IMR-90 (cell line): ENCODE measurements around the gene NAPG. TPM values are rescaled to one million over a fixed set of nuclear protein-coding genes. Genes with fewer than 3 reads are reported as not detected.

Source experiments
- ATAC-seq: fragments of 200-7000 bp; cut with Tn5 transposase; 2 replicates; pipeline ENCODE4 v1.9.1; 2020; ENCODE audit warnings: low read depth, mild to moderate bottlenecking, moderate library complexity
- BruUV-seq: library from RNA; stranded (reverse); fragments of 400-500 nt; replicated peaks from 2 replicates; lab custom pipeline; 2021; lab: Mats Ljungman, UMichigan
- CTCF ChIA-PET: fragments of 300-600 bp; formaldehyde crosslinking; extraction: SDS; loops from one replicate; lab custom pipeline; 2021; ENCODE audit warnings: antibody characterized with exemption; lab: Yijun Ruan, JAX
- POLR2A ChIA-PET: fragments of 300-600 bp; sonication (Branson Sonifier 250); formaldehyde crosslinking; loops from one replicate; lab custom pipeline; 2022; ENCODE audit warnings: antibody characterized with exemption; ENCODE audit not compliant: unreplicated experiment; lab: Charles Lee
- DNase-seq: peaks from one replicate; pipeline ENCODE4 v3.0.0; 2013
- H2AFZ ChIP-seq: replicated peaks from 2 replicates; pipeline ENCODE3; 2013; ENCODE audit warnings: low read length, mild to moderate bottlenecking; ENCODE audit not compliant: poor library complexity
- H2AK5ac ChIP-seq: 2 replicates; pipeline ENCODE4 v1.6.1; 2013; ENCODE audit warnings: low read depth, low read length, inconsistent platforms
- H2AK9ac ChIP-seq: replicated peaks from 2 replicates; pipeline ENCODE3; 2013; ENCODE audit warnings: mild to moderate bottlenecking, low read depth, low read length, moderate library complexity; ENCODE audit not compliant: poor library complexity
- H2BK120ac ChIP-seq: 2 replicates; pipeline ENCODE4 v1.6.1; 2013; ENCODE audit warnings: low read depth, low read length, inconsistent platforms
- H2BK15ac ChIP-seq: 3 replicates; pipeline ENCODE4 v1.6.1; 2013; ENCODE audit warnings: low read depth, low read length, inconsistent platforms
- H2BK20ac ChIP-seq: 2 replicates; pipeline ENCODE4 v1.6.1; 2013; ENCODE audit warnings: low read depth, mild to moderate bottlenecking, inconsistent platforms, low read length, moderate library complexity
- H2BK5ac ChIP-seq: 2 replicates; pipeline ENCODE4 v1.6.1; 2013; ENCODE audit warnings: mild to moderate bottlenecking, low read depth, low read length, inconsistent platforms; ENCODE audit not compliant: poor library complexity, severe bottlenecking
- H3K14ac ChIP-seq: replicated peaks from 2 replicates; pipeline ENCODE4 v1.6.1; 2013; ENCODE audit warnings: low read depth, low read length, inconsistent platforms
- H3K18ac ChIP-seq: 2 replicates; pipeline ENCODE4 v1.6.1; 2013; ENCODE audit warnings: low read depth, low read length, control low read depth
- H3K23ac ChIP-seq: 2 replicates; pipeline ENCODE4 v1.6.1; 2013; ENCODE audit warnings: low read depth, low read length, inconsistent platforms
- H3K27ac ChIP-seq: 2 replicates; pipeline ENCODE4 v1.5.1; 2013; ENCODE audit warnings: mild to moderate bottlenecking, control low read depth, low read length; ENCODE audit not compliant: insufficient read depth
- H3K27me3 ChIP-seq: 2 replicates; pipeline ENCODE4 v1.6.1; 2013; ENCODE audit warnings: low read length; ENCODE audit not compliant: control insufficient read depth, insufficient read depth
- H3K36me3 ChIP-seq: 2 replicates; pipeline ENCODE4 v1.6.1; 2013; ENCODE audit warnings: low read length, mixed read lengths; ENCODE audit not compliant: control insufficient read depth, insufficient read depth
- H3K4ac ChIP-seq: 2 replicates; pipeline ENCODE4 v1.6.1; 2013; ENCODE audit warnings: low read depth, low read length, inconsistent platforms
- H3K4me1 ChIP-seq: 2 replicates; pipeline ENCODE4 v1.6.1; 2013; ENCODE audit warnings: low read length, mixed read lengths; ENCODE audit not compliant: control insufficient read depth, insufficient read depth
- H3K4me2 ChIP-seq: 2 replicates; pipeline ENCODE4 v1.6.1; 2013; ENCODE audit warnings: low read depth, mild to moderate bottlenecking, control low read depth, low read length, moderate library complexity
- H3K4me3 ChIP-seq: 2 replicates; pipeline ENCODE4 v1.5.1; 2013; ENCODE audit warnings: low read depth, mild to moderate bottlenecking, control low read depth, low read length, moderate library complexity; ENCODE audit not compliant: insufficient read depth
- H3K56ac ChIP-seq: 2 replicates; pipeline ENCODE4 v1.6.1; 2013; ENCODE audit warnings: low read length, inconsistent platforms; ENCODE audit not compliant: insufficient read depth; ENCODE audit errors: extremely low read depth
- H3K79me1 ChIP-seq, 2 experiments: 2 replicates each; pipeline ENCODE4 v1.6.1; 2013; ENCODE audit warnings: low read length in 2 of 2, inconsistent platforms in 1 of 2, low read depth in 1 of 2
- H3K9ac ChIP-seq: 2 replicates; pipeline ENCODE4 v1.6.1; 2013; ENCODE audit warnings: low read depth, low read length, control low read depth
- H3K9me1 ChIP-seq: 2 replicates; pipeline ENCODE4 v1.6.1; 2013; ENCODE audit warnings: low read length, inconsistent platforms; ENCODE audit not compliant: insufficient read depth
- H3K9me3 ChIP-seq: 2 replicates; pipeline ENCODE4 v1.6.1; 2013; ENCODE audit warnings: low read length; ENCODE audit not compliant: control insufficient read depth, insufficient read depth
- H4K20me1 ChIP-seq: 2 replicates; pipeline ENCODE4 v1.6.1; 2013; ENCODE audit warnings: low read length, inconsistent platforms; ENCODE audit not compliant: insufficient read depth
- H4K5ac ChIP-seq: 2 replicates; pipeline ENCODE4 v1.6.1; 2013; ENCODE audit warnings: mild to moderate bottlenecking, low read depth, low read length, control low read depth
- H4K8ac ChIP-seq, 2 experiments: 2 replicates each; pipeline ENCODE4 v1.6.1; 2013; ENCODE audit warnings: low read depth in 2 of 2, low read length in 2 of 2, control low read depth in 1 of 2, inconsistent platforms in 1 of 2
- H4K91ac ChIP-seq: 2 replicates; pipeline ENCODE4 v1.6.1; 2013; ENCODE audit warnings: low read depth, low read length, inconsistent platforms; ENCODE audit not compliant: insufficient read depth
- BHLHE40 ChIP-seq: fragments of 150-350 bp; IDR thresholded peaks from 2 replicates; pipeline ENCODE4 v1.6.1; 2016; ENCODE audit warnings: mild to moderate bottlenecking, low read depth, low read length
- CHD1 ChIP-seq: IDR thresholded peaks from 2 replicates; pipeline ENCODE4 v1.6.1; 2012; ENCODE audit warnings: low read depth, low read length, improper control_type of control experiment
- MXI1 ChIP-seq: IDR thresholded peaks from 2 replicates; pipeline ENCODE4 v1.6.1; 2012; ENCODE audit warnings: low read depth, mild to moderate bottlenecking, low read length, moderate library complexity, borderline replicate concordance
- POLR2A ChIP-seq: IDR thresholded peaks from 2 replicates; pipeline ENCODE4 v1.6.1; 2012; ENCODE audit warnings: mild to moderate bottlenecking, low read depth, low read length
- RAD21 ChIP-seq: IDR thresholded peaks from 2 replicates; pipeline ENCODE4 v1.6.1; 2012; ENCODE audit warnings: low read length, improper control_type of control experiment
- RFX5 ChIP-seq: IDR thresholded peaks from 2 replicates; pipeline ENCODE4 v1.8.0; 2012; ENCODE audit warnings: low read depth, mild to moderate bottlenecking, low read length, moderate library complexity
- WGBS, 2 experiments: methylation state at CpG; one replicate each; pipeline versions ENCODE4 v1.1.5 to v1.1.7; 2013; ENCODE audit warnings: missing lambda C conversion rate in 2 of 2; ENCODE audit not compliant: insufficient read length in 1 of 2; ENCODE audit errors: extremely low coverage in 2 of 2; 5-methylcytosine and 5-hydroxymethylcytosine counted together
- dilution Hi-C: fragments of 300-500 bp; cut with HindIII; formaldehyde crosslinking; loops from one replicate; pipeline ENCODE4 v1.14.3; 2018; ENCODE audit warnings: low sequenced_read_pairs; ENCODE audit not compliant: unreplicated experiment
- in situ Hi-C: fragments of 300-500 bp; cut with MboI; formaldehyde crosslinking; loops from 3 replicates; pipeline ENCODE4 v1.14.3; 2019; ENCODE audit warnings: low sequenced_read_pairs, inconsistent platforms, mixed read lengths
- intact Hi-C: fragments of 100-400 bp; cut with micrococcal nuclease; formaldehyde crosslinking; loops from 2 replicates; pipeline ENCODE4 v1.10.0; 2022
- polyA plus RNA-seq, 3 experiments: library from polyadenylated mRNA; depleted of rRNA; stranded (reverse); fragments of >200 nt; gene quantifications; 2 replicates each; pipeline ENCODE4 v1.2.3, GENCODE V29; 2012; ENCODE audit warnings: low replicate concordance in 1 of 3
- total RNA-seq: library from RNA; depleted of rRNA; stranded (reverse); fragments of >200 nt; gene quantifications from 2 replicates; pipeline ENCODE4 v1.2.3, GENCODE V29; 2012

NAPG gene
- total and polyA plus RNA-seq, 2 of the 4 experiments (the other 2 are of a cell fraction): 13.0 to 32.8 TPM

DNA sequence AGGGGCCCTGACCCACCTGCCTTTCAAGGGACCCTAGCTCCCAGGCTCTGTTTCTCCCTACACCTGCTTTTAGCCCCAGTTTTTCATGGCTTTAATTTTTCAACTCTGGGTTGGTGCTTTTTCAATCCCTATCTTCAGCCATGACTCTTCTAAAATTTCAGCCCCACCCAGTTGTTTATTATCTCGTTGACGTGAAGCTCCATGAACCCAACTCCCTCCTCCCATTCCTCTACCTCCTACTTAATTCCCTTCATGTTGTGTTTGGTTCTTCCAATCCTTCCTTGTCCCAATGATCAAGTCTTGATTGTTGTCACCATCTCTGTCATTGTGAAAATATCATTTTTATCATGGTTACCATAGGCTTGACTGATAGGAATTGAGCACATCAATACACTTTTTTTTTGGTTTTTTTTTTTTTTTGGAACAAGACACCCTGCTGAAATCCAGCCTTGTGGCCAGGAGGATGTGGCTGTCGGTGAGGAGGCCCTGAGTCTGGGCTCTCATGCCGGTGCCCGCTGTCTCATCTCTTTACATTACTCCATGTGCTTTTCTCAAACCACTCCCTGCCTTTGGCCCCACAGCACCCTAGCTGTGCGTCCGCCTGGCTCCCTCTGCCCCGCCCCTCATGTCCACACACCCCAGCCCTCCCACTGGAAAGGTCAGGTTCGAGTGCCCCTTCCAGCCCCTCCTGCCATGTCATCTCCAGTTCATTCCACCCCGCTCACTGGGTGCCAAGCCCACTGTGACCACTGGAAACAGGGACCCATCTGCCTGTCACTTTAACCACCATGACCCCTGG is 39.3 kb downstream of the NAPG start:
- no peak overlapping the region for H3K18ac ChIP-seq
- ChIA-PET POLR2A (no interaction called here), CTCF (interaction anchor here (0.6 kb wide), 1 partner anchor 334 kb away, joined by 3 read pairs; no protein-coding TSS in a partner anchor)
- H3K9me1 ChIP-seq: peaks cover 5% of the 10 kb centered on the region; the same call in 1 of the 2 replicates
- ATAC-seq (no peak), DNase-seq (no peak)
- H4K8ac ChIP-seq: no peak overlapping the region
- H3K4me3 ChIP-seq: no peak overlapping the region
- H3K36me3 ChIP-seq: no peaks in the 10 kb centered on the region
- H2AK5ac ChIP-seq: no peak overlapping the region
- H3K9ac ChIP-seq: no peak overlapping the region
- BruUV-seq: no TSS peak
- peaks cover 8% of the 10 kb centered on the region; the same call in 1 of the 2 replicates for H3K4me1 ChIP-seq
- no peak overlapping the region for H2BK15ac ChIP-seq
- H4K20me1 ChIP-seq: 0 out of 2 replicates have a peak, but pooled peaks cover 4% of the 10 kb centered on the region
- no peak overlapping the region for H3K23ac ChIP-seq
- H3K27me3 ChIP-seq: no peaks in the 10 kb centered on the region
- no peak overlapping the region for H2BK120ac ChIP-seq
- 97% methylated on average over 5 of the region's 10 CpGs; no CpG with 5 or more reads in 1 of the 2 experiments for WGBS, 2 experiments
- H3K79me1 ChIP-seq: no peaks in the 10 kb centered on the region
- in situ Hi-C loops: loop anchor here (5.0 kb wide), 2 partner anchors 587 to 987 kb away; no protein-coding TSS in a partner anchor
- H4K5ac ChIP-seq: no peak overlapping the region
- TF ChIP-seq CHD1 (no peak), RAD21 (no peak), RFX5 (no peak), MXI1 (no peak), BHLHE40 (no peak), POLR2A (no peak)
- H2BK20ac ChIP-seq: no peak overlapping the region
- H2AFZ ChIP-seq: no peak overlapping the region
- H3K56ac ChIP-seq: no peak overlapping the region
- no peaks in the 10 kb centered on the region for H3K9me3 ChIP-seq
- no peak overlapping the region for H4K91ac ChIP-seq
- H3K27ac ChIP-seq: no peak overlapping the region
- H2BK5ac ChIP-seq: no peak overlapping the region
- dilution Hi-C loops: no loop called here
- intact Hi-C loops: loop anchor here (5.0 to 10.0 kb wide), 5 partner anchors 100 to 287 kb away; no protein-coding TSS in a partner anchor
- no peak overlapping the region for H3K4me2 ChIP-seq
- H2AK9ac ChIP-seq: no peak overlapping the region
- no peak overlapping the region for H3K14ac ChIP-seq
- no peak overlapping the region for H3K4ac ChIP-seq
